Type B pancreatic cell (in vitro differentiated cells): ENCODE results near the gene EBLN2. TPM values are rescaled to one million over a fixed set of nuclear protein-coding genes. Genes with fewer than 3 reads are reported as not detected.

Experiments used
- DNase-seq: peaks from one replicate; pipeline ENCODE4 v3.0.0; 2021; ENCODE audit warnings: mixed read lengths; ENCODE audit not compliant: unreplicated experiment; ENCODE audit errors: extremely low spot score
- H3K27ac Mint-ChIP-seq: 2 replicates; pipeline ENCODE4 v1.8.0; 2021; ENCODE audit warnings: mild to moderate bottlenecking, mixed read lengths
- H3K27me3 Mint-ChIP-seq: 2 replicates; pipeline ENCODE4 v1.8.0; 2021; ENCODE audit warnings: mixed read lengths
- H3K36me3 Mint-ChIP-seq: 2 replicates; pipeline ENCODE4 v1.8.0; 2021; ENCODE audit warnings: mixed read lengths
- H3K4me1 Mint-ChIP-seq: one replicate; pipeline ENCODE4 v1.8.0; 2021; ENCODE audit warnings: mixed read lengths; ENCODE audit not compliant: unreplicated experiment
- H3K4me3 Mint-ChIP-seq: 2 replicates; pipeline ENCODE4 v1.8.0; 2021; ENCODE audit warnings: mild to moderate bottlenecking, mixed read lengths
- H3K9me3 Mint-ChIP-seq: 2 replicates; pipeline ENCODE4 v1.8.0; 2021; ENCODE audit warnings: mixed read lengths
- CTCF ChIP-seq: fragments of 200-600 bp; sonication (generic); conservative IDR thresholded peaks from 2 replicates; pipeline ENCODE4 v1.5.0; 2021; ENCODE audit warnings: antibody characterized with exemption, mild to moderate bottlenecking
- total RNA-seq: library from RNA; stranded (reverse); gene quantifications from 2 replicates; pipeline ENCODE4 v1.2.1, GENCODE V29; 2021; ENCODE audit warnings: low replicate concordance

The EBLN2 gene
- total RNA-seq, 1 donor from 2014 or later: 6.4 TPM

GRCh38 chr3:73094951-73095350, 33.5 kb downstream of the EBLN2 start:
- H3K27me3 Mint-ChIP-seq: no peaks in the 10 kb centered on the region
- no peak overlapping the region for H3K27ac Mint-ChIP-seq
- no peak overlapping the region for H3K4me3 Mint-ChIP-seq
- no peaks in the 10 kb centered on the region for H3K9me3 Mint-ChIP-seq
- no peaks in the 10 kb centered on the region for H3K36me3 Mint-ChIP-seq
- TF ChIP-seq CTCF: peak; percentile 26
- no peaks in the 10 kb centered on the region for H3K4me1 Mint-ChIP-seq
- no peak for DNase-seq

GRCh38 chr3:73096169-73096568, 34.7 kb downstream of the EBLN2 start:
- H3K4me3 Mint-ChIP-seq: no peak overlapping the region
- H3K27me3 Mint-ChIP-seq: peaks cover 4% of the 10 kb centered on the region
- no peaks in the 10 kb centered on the region for H3K36me3 Mint-ChIP-seq
- TF ChIP-seq CTCF: no peak
- H3K9me3 Mint-ChIP-seq: no peaks in the 10 kb centered on the region
- no peak overlapping the region for H3K27ac Mint-ChIP-seq
- DNase-seq: no peak
- H3K4me1 Mint-ChIP-seq: peaks cover 4% of the 10 kb centered on the region

GRCh38 chr3:73098026-73098425, 36.6 kb downstream of the EBLN2 start:
- H3K4me1 Mint-ChIP-seq: peaks cover 13% of the 10 kb centered on the region
- peaks cover 5% of the 10 kb centered on the region for H3K27me3 Mint-ChIP-seq
- H3K27ac Mint-ChIP-seq: no peak overlapping the region
- H3K4me3 Mint-ChIP-seq: no peak overlapping the region
- TF ChIP-seq CTCF: no peak
- no peaks in the 10 kb centered on the region for H3K36me3 Mint-ChIP-seq
- H3K9me3 Mint-ChIP-seq: no peaks in the 10 kb centered on the region
- no peak for DNase-seq

- no peak for TF ChIP-seq CTCF
- H3K27me3 Mint-ChIP-seq: peaks cover 5% of the 10 kb centered on the region
- no peaks in the 10 kb centered on the region for H3K9me3 Mint-ChIP-seq
- H3K27ac Mint-ChIP-seq: no peak overlapping the region
- H3K36me3 Mint-ChIP-seq: no peaks in the 10 kb centered on the region
- no peak for DNase-seq
- no peak overlapping the region for H3K4me3 Mint-ChIP-seq
- H3K4me1 Mint-ChIP-seq: peaks cover 13% of the 10 kb centered on the region
Observed at GRCh38 chr3:73098873-73099272, 37.4 kb downstream of the EBLN2 start.

- Mint-ChIP-seq H3K9me3 (no peaks in the 10 kb centered on the region), H3K27ac (peak overlapping the region; percentile 21), H3K36me3 (no peaks in the 10 kb centered on the region), H3K4me3 (no peak overlapping the region), H3K27me3 (peaks cover 5% of the 10 kb centered on the region), H3K4me1 (peaks cover 13% of the 10 kb centered on the region)
- peak; percentile 99 for TF ChIP-seq CTCF
- DNase-seq: peak; percentile 86
Observed at GRCh38 chr3:73100741-73101559, 39.5 kb downstream of the EBLN2 start.
